ENCODE results near the gene SYPL1. TPM values are rescaled to one million over a fixed set of nuclear protein-coding genes. Genes with fewer than 3 reads are reported as not detected.

Gene SYPL1
- total and polyA plus RNA-seq, 2 donors (not counting 3 experiments of a cell fraction or from before 2014, with no cell fraction given): 59.8 to 67.1 TPM

- Histone ChIP-seq H3K9ac (replicated peaks; ENCODE audit: extremely low read depth, insufficient read depth, low read length) (no peak overlapping the region), H3K4me3 (replicated peaks in 1 of 3; ENCODE audit: insufficient read depth in 1 of 3, low read depth in 1 of 3, low read length in 3 of 3) (no peak overlapping the region), H4K20me1 (replicated peaks; ENCODE audit: control insufficient read depth, extremely low read depth, insufficient read depth, low read length) (no peaks in the 10 kb centered on the region), H3K4me1 (ENCODE audit: control insufficient read depth, extremely low read depth, insufficient read depth, low read length) (peaks cover 17% of the 10 kb centered on the region), H3K4me2 (ENCODE audit: insufficient read depth, low read length) (peak overlapping the region; percentile 10), H2AFZ (ENCODE audit: low read depth, low read length) (peak overlapping the region; percentile 10), H3K36me3 (ENCODE audit: control insufficient read depth in 2 of 2, extremely low read depth in 1 of 2, insufficient read depth in 2 of 2, low read length in 2 of 2) (no peaks in the 10 kb centered on the region), H3K79me2 (ENCODE audit: control insufficient read depth, insufficient read depth, low read length) (no peaks in the 10 kb centered on the region), H3K27ac (ENCODE audit: insufficient read depth, low read depth, low read length) (no peak overlapping the region), H3K9me3 (replicated peaks; ENCODE audit: control insufficient read depth, insufficient read depth, low read length) (no peaks in the 10 kb centered on the region), H3K27me3 (ENCODE audit: control insufficient read depth in 2 of 2, insufficient read depth in 2 of 2, low read length in 2 of 2) (no peaks in the 10 kb centered on the region), H3K9me1 (replicated peaks; ENCODE audit: control insufficient read depth, extremely low read depth, insufficient read depth, low read length) (no peaks in the 10 kb centered on the region)
- FAIRE-seq: peak; percentile 83
- intact Hi-C loops (cut with micrococcal nuclease) (loop anchor here (2.0 kb wide), 1 partner anchor 48 kb away; the partner anchor contains the start of gene SYPL1), dilution Hi-C loops (cut with MboI; ENCODE audit: extremely low pct_ligation_motif_present, low sequenced_read_pairs) (loop anchor here (25.0 kb wide), 1 partner anchor 97 kb away; no protein-coding TSS in a partner anchor)
- no peak for TF ChIP-seq MYC (IDR thresholded peaks at IDR 0.05; ENCODE audit: low read depth, low read length)
- TF ChIP-seq FOS (IDR thresholded peaks at IDR 0.05; ENCODE audit: borderline replicate concordance, insufficient read depth, low read length): peak; percentile 50
- no peak for TF ChIP-seq MAX (IDR thresholded peaks at IDR 0.05; ENCODE audit: insufficient read depth, insufficient read length)
- TF ChIP-seq EZH2 (IDR thresholded peaks at IDR 0.05; ENCODE audit: borderline replicate concordance, low read depth, low read length, severe bottlenecking): no peak
- TF ChIP-seq GATA2 (IDR thresholded peaks at IDR 0.05; ENCODE audit: insufficient read depth, insufficient read length, low read depth, low read length): no peak
- TF ChIP-seq POLR2A (IDR thresholded peaks at IDR 0.05; ENCODE audit: low read depth, low read length): peak; percentile 21
- no peak for TF ChIP-seq JUN (IDR thresholded peaks at IDR 0.05; ENCODE audit: borderline replicate concordance, insufficient read depth, insufficient read length, low read depth)
- TF ChIP-seq CTCF (IDR thresholded peaks at IDR 0.05; ENCODE audit: extremely low read depth in 1 of 2, insufficient read depth in 1 of 2, low read depth in 1 of 2, low read length in 2 of 2): no peak
- peak; percentile 43 for TF ChIP-seq POLR2AphosphoS5 (IDR thresholded peaks at IDR 0.05; ENCODE audit: insufficient read depth, low read depth, low read length)
- DNase-seq (ENCODE audit: low read depth, low spot score): peak; percentile 88
- CTCF ChIA-PET: interaction anchor here (0.6 to 4.2 kb wide), 6 partner anchors 13 to 721 kb away, joined by 3 to 25 read pairs (median 3); partner anchors contain the start of gene SYPL1
- no TSS peak for BruUV-seq (replicated peaks)
- POLR2A ChIA-PET: no interaction called here
These were observed 47.1 kb downstream of the SYPL1 start for GRCh38 chr7:106064771-106065574.

Data from endothelial cell of umbilical vein (primary cell).